IPS-NIHi7 (cell line): ENCODE data around the gene RNF44.
"Not testable (repeated sequence)": the region's sequence is repeated elsewhere in the genome, so short reads cannot be mapped to it uniquely, and the experiment has no call there.

Experiments used
- DNase-seq: peaks from one replicate; pipeline ENCODE4 v3.0.0; 2012; ENCODE audit warnings: mixed read lengths; ENCODE audit errors: extremely low spot score

RNF44 gene

GRCh38 chr5:176552332-176552869 is 15.2 kb upstream of the RNF44 start:
- DNase-seq, result no peak

DNA sequence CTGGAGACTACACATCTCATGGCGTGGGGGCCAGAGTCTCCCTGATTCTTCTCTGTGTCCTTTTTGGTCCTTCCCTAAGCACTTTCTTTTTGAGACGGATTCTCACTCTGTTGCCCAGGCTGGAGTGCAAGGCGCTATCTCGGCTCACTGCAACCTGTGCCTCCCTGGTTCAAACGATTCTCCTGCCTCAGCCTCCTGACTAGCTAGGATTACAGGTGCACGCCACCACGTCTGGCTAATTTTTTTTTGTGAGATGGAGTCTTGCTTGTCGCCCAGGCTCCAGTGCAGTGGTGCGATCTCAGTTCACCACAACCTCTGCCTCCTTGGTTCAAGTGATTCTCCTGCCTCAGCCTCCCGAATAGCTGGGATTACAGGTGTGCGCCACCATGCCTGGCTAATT is 13.7 kb upstream of the RNF44 start:
- not testable (repeated sequence) for DNase-seq

- DNase-seq, result no peak
Measured at GRCh38 chr5:176550275-176550831, 13.2 kb upstream of the RNF44 start.

DNA sequence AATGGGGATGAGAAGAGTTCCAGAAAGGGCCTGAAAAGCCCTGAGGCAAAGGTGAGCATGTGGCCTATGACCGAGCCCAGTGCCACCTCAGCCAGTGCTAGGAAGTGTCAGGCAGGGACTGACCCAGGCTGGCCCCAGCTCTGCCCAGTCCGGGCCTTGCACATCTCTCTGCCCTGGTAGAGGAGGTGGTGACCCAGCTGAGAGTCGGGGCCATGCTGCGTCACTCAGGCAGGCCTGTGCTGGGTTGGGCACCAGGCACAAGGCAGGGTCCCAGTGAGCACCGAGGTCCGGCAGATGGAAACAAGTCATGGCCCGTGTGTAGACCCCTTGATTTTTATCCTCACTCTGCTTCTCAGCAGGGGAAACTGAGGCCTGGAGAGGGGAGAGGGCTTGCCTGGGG is 12.7 kb upstream of the RNF44 start:
- no peak for DNase-seq

DNA sequence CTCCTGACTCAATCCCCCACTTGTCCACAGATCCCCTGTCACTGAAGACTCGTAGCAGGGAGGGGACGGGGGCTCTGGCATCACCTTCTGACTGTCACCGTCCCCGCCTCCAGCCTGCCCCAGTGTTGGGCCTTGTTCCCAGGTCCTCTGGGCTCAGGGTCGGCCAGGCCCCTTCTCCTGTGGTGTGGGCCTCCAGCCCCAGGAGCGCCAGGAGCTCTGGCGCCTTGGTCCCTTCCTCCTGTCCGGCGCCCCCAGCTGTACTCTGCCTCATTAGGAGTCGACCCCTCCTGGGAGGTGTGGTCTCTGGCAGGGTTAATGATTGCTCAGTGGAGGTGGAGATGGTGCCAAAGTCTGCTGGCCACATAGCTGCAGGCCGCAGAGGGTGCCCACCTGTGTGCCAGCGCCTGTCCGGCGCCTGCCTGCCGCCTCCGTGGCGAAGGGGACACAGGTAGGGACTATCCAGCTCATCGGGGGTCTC is 11.8 kb upstream of the RNF44 start, which contains the start of gene CDHR2:
TSS of gene CDHR2 (plus strand) at position 376 of the 478 bp plus-strand sequence. CDS start 16,011 bp downstream, outside the sequence.
- DNase-seq, result no peak

GRCh38 chr5:176547802-176548201 is 10.6 kb upstream of the RNF44 start:
- no peak for DNase-seq

GRCh38 chr5:176545737-176546509 is 8.7 kb upstream of the RNF44 start:
- no peak for DNase-seq

- DNase-seq, result no peak
Measured at GRCh38 chr5:176545388-176545736, 8.2 kb upstream of the RNF44 start.

DNA sequence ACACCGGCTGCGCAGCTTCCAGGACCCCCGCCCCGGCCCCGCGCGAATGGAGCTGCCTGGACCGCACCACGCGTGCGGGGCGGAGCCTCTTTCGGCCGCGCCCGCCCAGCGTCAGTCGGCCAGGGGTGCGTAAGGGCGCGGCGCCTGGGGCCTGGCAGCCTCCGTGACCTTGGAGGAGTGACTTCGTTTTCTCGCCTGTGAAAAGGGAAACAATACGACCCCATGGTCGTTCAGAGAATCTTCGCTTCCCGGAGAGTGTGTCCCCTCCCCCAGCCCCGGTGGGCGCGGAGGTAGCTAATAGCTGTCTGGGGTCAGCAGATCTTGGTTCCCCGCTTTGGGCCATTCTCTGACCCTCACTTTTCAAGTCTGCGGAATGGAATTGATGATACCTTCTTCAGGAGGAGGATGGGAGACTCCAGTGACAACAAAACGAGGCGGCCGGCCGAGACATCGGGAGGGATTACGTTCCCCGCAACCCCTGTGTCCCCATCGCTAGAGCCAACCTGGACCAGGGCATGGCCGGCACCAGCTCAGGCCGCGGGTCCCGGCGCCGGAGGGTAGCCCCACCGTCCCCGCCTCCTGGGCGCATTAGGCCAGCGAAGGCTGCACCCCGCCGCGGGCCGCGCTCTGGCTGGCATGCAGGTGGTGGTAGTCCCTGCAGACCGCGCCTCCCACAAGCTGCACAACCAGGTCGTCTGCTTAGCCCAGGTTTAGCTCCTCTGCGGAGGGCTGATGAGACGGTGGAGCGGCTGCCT is 6.4 kb upstream of the RNF44 start:
- DNase-seq, result no peak

DNA sequence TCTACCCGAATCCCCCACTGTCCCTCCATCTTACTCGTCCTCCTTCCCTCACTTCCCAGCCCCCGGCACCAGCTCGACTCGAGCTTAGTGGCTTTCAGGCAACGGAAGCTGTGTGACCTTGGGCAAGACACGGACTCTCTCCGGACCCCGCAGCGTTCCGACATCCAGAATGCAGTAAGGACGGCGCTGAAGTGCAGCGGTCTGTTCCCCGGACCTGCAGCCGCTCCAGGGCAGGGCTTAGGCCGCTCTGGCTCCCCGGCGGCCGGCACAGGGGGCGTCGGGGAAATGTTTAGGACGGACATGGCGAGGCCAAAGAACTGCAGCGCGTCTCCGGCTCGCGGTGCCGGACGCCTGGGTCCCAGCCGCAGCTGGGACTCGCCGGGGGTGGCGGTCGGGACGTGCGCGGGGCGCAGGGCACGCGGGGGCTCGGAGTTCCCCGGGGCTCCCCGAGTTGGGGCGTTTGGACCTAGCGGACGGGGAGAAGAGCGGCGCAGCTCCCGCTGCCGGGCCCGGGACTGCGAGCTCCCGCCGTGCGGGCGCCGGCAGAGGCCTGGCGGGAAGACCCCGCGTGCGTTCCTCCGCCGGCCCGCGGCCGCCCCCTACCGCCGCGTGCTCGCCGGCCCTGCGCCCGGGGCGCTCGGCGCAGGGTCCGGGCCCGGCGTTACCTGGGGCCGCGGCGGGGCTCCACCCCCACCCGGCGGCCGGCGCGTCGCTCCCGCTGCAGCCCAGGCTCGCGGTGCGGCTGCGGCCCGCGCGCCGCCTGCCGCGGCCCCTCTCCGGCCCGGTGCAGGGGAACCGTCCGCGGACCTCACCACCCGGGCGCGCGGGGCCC is 5.6 kb upstream of the RNF44 start:
- peak; percentile 68 for DNase-seq

- no peak for DNase-seq
Measured at GRCh38 chr5:176542135-176542595, 5.0 kb upstream of the RNF44 start.

DNA sequence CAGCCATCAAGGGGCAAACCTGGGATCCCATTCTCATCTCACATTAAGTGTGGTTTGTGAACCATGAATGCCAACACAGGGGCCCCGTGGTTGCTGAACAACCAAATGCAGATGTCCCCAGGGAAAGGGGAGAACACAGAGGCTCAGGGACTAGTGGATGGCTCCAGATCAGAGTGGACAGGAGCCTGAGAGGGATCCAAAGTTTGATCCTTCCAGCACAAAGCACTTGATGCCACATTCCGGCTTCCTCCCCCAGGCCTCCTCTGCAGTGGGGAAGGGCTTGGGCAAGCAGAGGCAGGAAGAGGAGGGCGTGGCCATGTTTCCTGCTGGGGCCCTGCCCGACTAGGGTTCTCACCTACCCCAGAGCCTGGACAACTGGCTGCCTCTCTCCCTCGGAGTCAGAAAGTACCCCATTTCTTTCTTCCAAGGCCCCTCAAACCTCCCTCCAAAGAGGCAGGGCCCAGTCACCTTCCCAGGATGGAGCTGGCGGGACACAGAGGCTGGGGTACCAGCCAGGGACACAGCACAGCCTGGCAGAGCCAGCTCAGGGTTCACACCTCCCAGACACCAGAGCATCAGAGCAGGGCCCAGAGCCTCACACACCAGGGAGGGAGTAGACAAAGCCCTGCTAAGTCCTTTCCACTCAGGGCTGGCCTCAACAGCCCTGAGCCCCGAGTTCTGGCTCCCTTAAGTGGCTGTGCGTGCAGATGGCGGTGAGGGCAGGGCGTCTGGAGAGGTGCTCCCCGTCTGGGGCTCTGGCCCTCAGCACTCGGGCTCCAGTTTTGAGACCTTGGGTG is 4.3 kb upstream of the RNF44 start:
- DNase-seq, result peak; percentile 66

GRCh38 chr5:176540956-176541337 is 3.7 kb upstream of the RNF44 start:
- DNase-seq, result no peak

GRCh38 chr5:176540476-176540899 is 3.3 kb upstream of the RNF44 start:
- no peak for DNase-seq

GRCh38 chr5:176538989-176539384 is 1.8 kb upstream of the RNF44 start:
- no peak for DNase-seq

DNA sequence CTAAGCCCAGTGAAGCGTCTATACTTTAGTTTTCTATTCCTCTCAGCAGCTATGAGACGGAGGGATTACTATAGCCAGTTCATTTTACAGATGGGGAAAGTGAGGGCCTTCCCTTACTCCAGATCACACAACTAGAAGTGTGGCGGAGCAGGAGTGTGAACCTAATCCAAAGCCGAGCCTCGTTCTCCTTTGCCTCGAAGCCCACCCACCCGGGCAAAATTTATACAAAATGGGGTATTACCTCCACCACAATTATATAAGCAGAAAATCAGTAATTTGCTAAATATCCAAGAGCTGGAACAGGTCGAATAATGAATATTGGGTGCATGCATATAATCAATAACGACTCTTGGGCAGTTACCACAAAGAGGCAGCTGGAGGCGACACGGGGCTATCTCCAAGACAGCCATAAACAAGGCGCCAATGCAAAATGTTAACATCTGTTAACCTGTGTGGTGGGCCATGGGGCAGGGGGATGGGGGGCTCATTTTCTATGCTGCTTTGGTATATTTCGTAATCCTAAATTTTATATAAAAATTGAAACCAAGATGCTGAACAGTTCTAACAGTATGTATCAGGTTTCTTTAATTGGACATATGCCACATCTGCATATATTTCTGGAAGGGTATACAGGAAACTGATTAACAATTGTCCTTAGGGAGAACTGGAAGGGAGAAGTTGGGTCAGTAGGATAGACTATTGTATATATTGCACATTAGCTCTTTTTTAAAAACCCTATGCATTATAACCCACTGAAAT is 1.2 kb upstream of the RNF44 start:
- DNase-seq, result no peak

DNA sequence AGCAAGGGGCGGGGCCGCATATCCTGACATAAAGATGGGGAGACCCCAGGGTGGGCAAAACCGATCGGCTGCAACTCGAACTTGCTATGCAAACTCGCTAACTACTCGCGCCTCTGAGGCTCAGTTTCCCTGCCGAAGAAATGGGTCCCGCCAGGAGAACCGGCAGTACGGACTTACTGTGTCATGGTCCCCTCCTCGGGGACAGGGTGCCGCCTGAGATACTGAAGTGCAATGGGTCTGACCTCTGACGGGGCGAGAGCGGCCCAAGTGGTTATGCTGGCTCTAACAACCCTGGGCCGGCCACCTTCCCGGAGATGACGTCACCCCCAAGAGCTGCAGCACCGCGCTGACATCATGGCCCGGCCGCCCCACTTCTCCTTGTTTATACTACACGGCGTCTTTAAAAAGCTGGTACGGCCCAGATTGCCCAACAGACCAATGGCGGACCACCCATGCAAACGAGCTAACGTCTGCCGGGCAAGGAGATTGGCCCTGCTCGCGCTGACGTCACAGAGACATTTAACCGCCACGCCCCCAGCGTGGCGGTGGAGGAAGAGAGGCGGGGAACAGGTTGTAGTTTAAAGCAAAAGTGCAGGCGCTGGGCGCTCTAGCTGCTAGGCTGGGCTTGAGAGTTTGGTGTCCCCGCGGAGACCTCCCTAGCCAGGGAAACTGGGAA is 490 bp upstream of the RNF44 start:
- peak; percentile 86 for DNase-seq

DNA sequence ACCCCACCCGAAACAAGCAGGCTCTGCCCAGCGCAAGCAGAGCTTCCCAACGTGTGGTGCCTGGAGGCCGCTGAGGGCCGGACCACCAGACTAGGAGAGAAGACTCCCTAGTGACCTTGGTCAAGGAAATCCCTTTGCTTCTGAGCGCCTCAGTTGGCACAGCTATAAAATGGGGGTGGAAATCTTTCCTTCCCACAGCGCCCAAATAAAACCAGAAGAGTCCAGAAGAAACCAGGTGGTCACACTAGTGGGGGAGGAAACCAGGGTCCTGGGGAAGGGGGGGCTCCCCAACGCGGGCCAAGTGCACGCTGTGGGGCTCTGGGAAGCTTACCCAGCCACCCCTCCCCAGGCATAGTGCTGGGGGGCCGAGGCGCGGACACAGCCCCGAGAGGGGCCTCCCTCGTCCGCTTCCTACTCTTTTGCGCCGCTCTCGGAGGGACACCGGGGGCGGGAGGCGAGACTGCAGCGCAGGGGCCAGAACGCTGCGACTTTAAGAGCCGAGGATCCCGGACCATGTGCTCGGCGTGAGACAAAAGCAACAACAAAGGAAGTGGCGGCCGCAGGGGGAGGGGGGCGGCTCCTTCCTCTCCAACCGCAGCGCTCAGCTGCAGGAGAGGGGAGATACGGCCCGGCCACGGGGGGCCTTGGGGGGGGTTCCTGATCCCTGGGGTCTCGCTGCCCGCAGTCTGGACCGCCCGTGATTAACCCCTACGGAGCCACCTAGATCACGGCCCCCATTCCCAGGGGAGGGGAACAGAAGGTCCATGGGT is 885 bp downstream of the RNF44 start:
- DNase-seq, result peak; percentile 75
